Panc1 (cell line): Measurements from ENCODE around the gene RUVBL1. TPM values are rescaled to one million over a fixed set of nuclear protein-coding genes. Genes with fewer than 3 reads are reported as not detected.

Experiments
- ATAC-seq: fragments of 200-7000 bp; cut with Tn5 transposase; 2 replicates; pipeline ENCODE4 v1.9.1; 2020; ENCODE audit warnings: mild to moderate bottlenecking, moderate library complexity
- BruUV-seq: library from RNA; stranded (reverse); fragments of 400-500 nt; replicated peaks from 2 replicates; lab custom pipeline; 2021; lab: Mats Ljungman, UMichigan
- CTCF ChIA-PET: fragments of 300-600 bp; sonication (Branson Sonifier 250); formaldehyde crosslinking; loops from one replicate; lab custom pipeline; 2022; ENCODE audit warnings: antibody characterized with exemption; lab: Charles Lee
- POLR2A ChIA-PET: fragments of 300-600 bp; sonication (Branson Sonifier 250); formaldehyde crosslinking; loops from one replicate; lab custom pipeline; 2022; ENCODE audit warnings: antibody characterized with exemption; lab: Charles Lee
- DNase-seq: peaks from one replicate; pipeline ENCODE4 v3.0.0-alpha.2; 2010; ENCODE audit warnings: low read depth, low spot score
- H3K27ac ChIP-seq: 2 replicates; pipeline ENCODE4 v1.5.1; 2011; ENCODE audit warnings: mild to moderate bottlenecking, low read length, inconsistent platforms
- H3K27me3 ChIP-seq: fragments of 200-500 bp; sonication (Bioruptor generic); 2 replicates; pipeline ENCODE4 v1.6.0; 2014; ENCODE audit warnings: low read length, inconsistent platforms; ENCODE audit not compliant: control insufficient read depth, insufficient read depth
- H3K36me3 ChIP-seq: fragments of 200-500 bp; sonication (Bioruptor generic); 2 replicates; pipeline ENCODE4 v1.5.1; 2014; ENCODE audit warnings: inconsistent platforms, mild to moderate bottlenecking, low read length, moderate library complexity; ENCODE audit not compliant: control insufficient read depth, insufficient read depth
- H3K4me1 ChIP-seq: 2 replicates; pipeline ENCODE4 v1.5.1; 2011; ENCODE audit warnings: inconsistent platforms, mild to moderate bottlenecking, low read length, moderate library complexity; ENCODE audit not compliant: control insufficient read depth, insufficient read depth
- H3K4me3 ChIP-seq, 2 experiments: 2 replicates each; pipeline ENCODE4 v1.5.1; 2011 to 2012; ENCODE audit warnings: low read depth in 2 of 2, low read length in 2 of 2, mild to moderate bottlenecking in 2 of 2, inconsistent platforms in 1 of 2, moderate library complexity in 1 of 2
- H3K9me3 ChIP-seq: fragments of 200-500 bp; sonication (Bioruptor generic); 2 replicates; pipeline ENCODE4 v1.5.1; 2014; ENCODE audit warnings: low read depth, mild to moderate bottlenecking, inconsistent platforms, low read length, moderate library complexity; ENCODE audit not compliant: control insufficient read depth, insufficient read depth
- CTCF ChIP-seq: fragments of 450-650 bp; IDR thresholded peaks from 2 replicates; pipeline ENCODE4 v1.5.1; 2017; ENCODE audit warnings: mild to moderate bottlenecking
- POLR2AphosphoS5 ChIP-seq: IDR thresholded peaks from 2 replicates; pipeline ENCODE4 v1.6.1; 2012; ENCODE audit warnings: mild to moderate bottlenecking, low read depth, low read length, moderate library complexity
- REST ChIP-seq, 2 experiments: IDR thresholded peaks; 2 replicates each; pipeline ENCODE4 v1.6.1; 2011 to 2012; ENCODE audit warnings: low read depth in 2 of 2, control low read depth in 1 of 2, low read length in 1 of 2, mild to moderate bottlenecking in 1 of 2, moderate library complexity in 1 of 2; ENCODE audit not compliant: insufficient read depth in 1 of 2
- SIN3A ChIP-seq: IDR thresholded peaks from 2 replicates; pipeline ENCODE4 v1.6.1; 2012; ENCODE audit warnings: low read depth, mild to moderate bottlenecking, low read length, moderate library complexity, borderline replicate concordance; ENCODE audit not compliant: insufficient read depth
- TCF7L2 ChIP-seq: IDR thresholded peaks from 2 replicates; pipeline ENCODE4 v1.6.1; 2011; ENCODE audit warnings: mild to moderate bottlenecking, low read depth, low read length, inconsistent platforms
- in situ Hi-C: cut with HindIII; loops from 2 replicates; pipeline ENCODE4 v1.10.0; 2016; ENCODE audit warnings: low sequenced_read_pairs, low pct_unique_long_range_greater_than_20kb
- intact Hi-C: fragments of 100-400 bp; cut with micrococcal nuclease; formaldehyde crosslinking; loops from one replicate; pipeline ENCODE4 v1.10.0; 2022; ENCODE audit not compliant: unreplicated experiment
- total RNA-seq: library from RNA; stranded (reverse); gene quantifications from one replicate; pipeline ENCODE4 v1.2.1, GENCODE V29; 2021; ENCODE audit not compliant: unreplicated experiment

RUVBL1 gene
- total RNA-seq, 1 experiment from 2014 or later: 122 TPM

DNA sequence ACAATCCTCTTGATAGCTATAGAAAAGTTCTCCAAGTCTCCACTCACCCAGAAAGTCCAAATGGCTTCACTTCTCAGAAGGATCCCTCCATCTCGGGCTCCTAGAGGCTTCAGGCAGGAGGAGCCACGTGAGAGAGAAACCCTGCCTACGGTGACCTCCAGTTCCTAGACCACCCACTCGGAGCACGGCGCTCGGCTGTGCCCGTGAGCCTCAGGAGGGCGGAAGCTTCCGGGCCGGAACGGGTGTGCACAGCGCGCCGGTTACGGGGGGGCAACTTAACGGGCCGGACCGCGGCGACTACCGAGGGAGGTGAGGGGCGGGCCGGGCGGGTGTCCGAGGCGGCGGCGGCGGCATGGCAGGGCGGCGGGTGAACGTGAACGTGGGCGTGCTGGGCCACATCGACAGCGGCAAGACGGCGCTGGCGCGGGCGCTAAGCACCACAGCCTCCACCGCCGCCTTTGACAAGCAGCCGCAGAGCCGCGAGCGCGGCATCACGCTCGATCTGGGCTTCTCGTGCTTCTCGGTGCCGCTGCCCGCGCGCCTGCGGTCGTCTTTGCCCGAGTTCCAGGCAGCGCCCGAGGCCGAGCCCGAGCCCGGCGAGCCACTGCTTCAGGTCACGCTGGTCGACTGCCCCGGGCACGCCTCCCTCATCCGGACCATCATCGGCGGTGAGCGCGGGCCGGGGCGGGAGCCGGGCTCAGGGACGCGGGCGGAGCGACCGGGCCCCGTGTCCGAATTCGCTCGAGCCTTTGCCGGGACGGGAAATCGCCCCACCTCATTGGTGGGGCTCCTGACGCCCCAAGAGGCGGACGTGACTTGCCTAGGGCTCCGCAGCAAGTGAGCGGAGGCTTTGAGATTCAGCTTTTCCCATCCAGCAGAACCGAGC is 29.8 kb upstream of the RUVBL1 start, which contains the start of gene EEFSEC:
EEFSEC (plus strand) TSS at position 326 of the 886 bp plus-strand sequence; CDS start at position 353, 27 bp downstream.
- no TSS peak for BruUV-seq
- ChIA-PET CTCF (interaction anchor here (0.6 kb wide), 1 partner anchor 1018 kb away, joined by 3 read pairs; no protein-coding TSS in a partner anchor), POLR2A (interaction anchor here (0.7 kb wide), 1 partner anchor 516 kb away, joined by 4 read pairs; no protein-coding TSS in a partner anchor)
- in situ Hi-C loops: no loop called here
- H3K4me1 ChIP-seq: no peaks in the 10 kb centered on the region
- H3K4me3 ChIP-seq: peak within 1 kb of the TSS; percentile 68 to 79
- ATAC-seq (peak; percentile 97), DNase-seq (no peak)
- TF ChIP-seq REST (IDR thresholded peaks at IDR 0.05; ENCODE audit: insufficient read depth in 1 of 2, low read depth in 2 of 2, low read length in 1 of 2) (no peak), SIN3A (peak; percentile 93; the same call in 1 of the 2 replicates), POLR2AphosphoS5 (peak; percentile 79), CTCF (no peak), TCF7L2 (no peak)
- no peaks in the 10 kb centered on the region for H3K36me3 ChIP-seq
- no peaks in the 10 kb centered on the region for H3K27me3 ChIP-seq
- intact Hi-C loops: no loop called here
- H3K27ac ChIP-seq: peak within 1 kb of the TSS; percentile 93
- no peaks in the 10 kb centered on the region for H3K9me3 ChIP-seq

- no peaks in the 10 kb centered on the region for H3K9me3 ChIP-seq
- H3K36me3 ChIP-seq: no peaks in the 10 kb centered on the region
- no peaks in the 10 kb centered on the region for H3K4me1 ChIP-seq
- intact Hi-C loops: no loop called here
- in situ Hi-C loops: no loop called here
- H3K27ac ChIP-seq: peak overlapping the region; percentile 93
- ChIA-PET CTCF (interaction anchor here (0.6 kb wide), 1 partner anchor 1017 kb away, joined by 3 read pairs; no protein-coding TSS in a partner anchor), POLR2A (no interaction called here)
- TF ChIP-seq CTCF: no peak
- TF ChIP-seq POLR2AphosphoS5: no peak
- no peak for TF ChIP-seq TCF7L2
- no peak for TF ChIP-seq REST (IDR thresholded peaks at IDR 0.05; ENCODE audit: insufficient read depth in 1 of 2, low read depth in 2 of 2, low read length in 1 of 2)
- TF ChIP-seq SIN3A: no peak
- H3K4me3 ChIP-seq: peak overlapping the region; percentile 68 to 79
- BruUV-seq: TSS peak; percentile 76
- DNase-seq (peak; percentile 62), ATAC-seq (no peak; the same call in 1 of the 2 replicates)
- H3K27me3 ChIP-seq: no peaks in the 10 kb centered on the region
These were observed 29.0 kb upstream of the RUVBL1 start for GRCh38 chr3:128152419-128153155.
